GM13977 (cell line): ENCODE data around the gene CNOT10.

Experiments
- DNase-seq: peaks from one replicate; pipeline ENCODE4 v3.0.0; 2012; ENCODE audit warnings: low spot score
- CTCF ChIP-seq: IDR thresholded peaks from 2 replicates; pipeline ENCODE4 v1.5.1; 2012; ENCODE audit warnings: mild to moderate bottlenecking, control low read depth; ENCODE audit not compliant: insufficient read depth; ENCODE audit errors: extremely low read depth, missing control alignments
- in situ Hi-C: fragments of 300-500 bp; cut with MboI; formaldehyde crosslinking; loops from one replicate; pipeline ENCODE4 v1.12.0; 2022; ENCODE audit warnings: low sequenced_read_pairs, low pct_unique_long_range_greater_than_20kb, mixed read lengths, inconsistent platforms; ENCODE audit not compliant: unreplicated experiment

The CNOT10 gene

DNA sequence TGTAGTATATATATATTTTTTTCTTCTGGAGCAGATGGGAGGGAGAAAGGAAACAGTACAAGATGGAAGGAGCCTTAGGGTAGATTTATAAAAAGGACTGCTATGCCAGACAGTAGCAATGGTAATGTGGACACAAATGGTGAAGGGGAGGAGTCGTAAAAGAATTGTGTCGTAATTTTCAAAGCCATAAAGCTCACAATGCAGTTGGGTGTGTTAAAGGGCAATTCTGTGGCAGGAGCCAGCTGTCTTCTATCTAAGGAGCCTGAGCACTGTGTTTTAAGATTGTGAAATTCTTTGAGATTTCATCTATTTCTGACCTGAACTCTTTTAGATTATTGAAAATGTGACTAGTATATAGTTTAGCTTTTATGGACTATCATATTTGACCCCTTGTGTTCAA is 58.9 kb downstream of the CNOT10 start:
- DNase-seq: no peak
- in situ Hi-C loops: no loop called here
- no peak for TF ChIP-seq CTCF

DNA sequence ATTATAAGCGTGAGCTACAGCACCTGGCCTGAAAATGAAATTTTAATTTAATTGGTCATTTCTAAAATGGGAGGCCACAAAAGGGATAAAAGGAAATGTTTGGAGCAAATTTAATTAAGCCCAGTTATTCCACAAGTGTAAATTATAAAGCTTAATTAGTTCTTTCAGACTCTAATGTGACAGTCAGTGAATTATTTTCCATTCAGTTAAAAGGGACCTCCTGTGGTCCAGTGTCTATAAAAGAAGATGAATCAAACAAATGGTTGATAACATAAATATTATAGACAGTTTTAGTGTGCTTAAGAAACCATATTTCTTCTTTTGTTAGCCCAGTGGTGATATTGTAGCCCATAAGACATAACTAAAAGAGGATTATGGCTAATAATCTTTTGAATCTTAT is 66.4 kb downstream of the CNOT10 start:
- in situ Hi-C loops: no loop called here
- DNase-seq: no peak
- TF ChIP-seq CTCF: no peak

DNA sequence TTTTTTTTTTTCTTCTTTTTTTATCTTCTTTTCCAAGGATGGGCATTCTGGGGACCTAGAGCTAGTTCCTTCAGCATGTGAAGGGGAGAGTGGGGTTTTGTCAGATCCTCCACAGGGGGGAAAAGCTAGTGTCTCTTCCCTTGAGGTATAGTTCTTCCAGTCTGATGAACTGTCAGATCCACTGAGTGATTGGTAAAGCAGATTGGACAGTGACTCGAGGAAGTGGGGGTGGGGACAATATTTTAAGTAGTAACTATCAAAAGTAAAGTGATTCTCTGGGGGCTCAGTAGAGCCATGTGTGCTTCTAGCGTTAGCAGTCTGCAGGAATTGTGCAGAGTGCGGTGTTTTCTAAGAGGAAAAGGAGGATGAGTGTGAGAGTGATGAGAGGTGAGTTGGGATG is 70.8 kb downstream of the CNOT10 start:
- in situ Hi-C loops: no loop called here
- no peak for TF ChIP-seq CTCF
- DNase-seq: no peak

DNA sequence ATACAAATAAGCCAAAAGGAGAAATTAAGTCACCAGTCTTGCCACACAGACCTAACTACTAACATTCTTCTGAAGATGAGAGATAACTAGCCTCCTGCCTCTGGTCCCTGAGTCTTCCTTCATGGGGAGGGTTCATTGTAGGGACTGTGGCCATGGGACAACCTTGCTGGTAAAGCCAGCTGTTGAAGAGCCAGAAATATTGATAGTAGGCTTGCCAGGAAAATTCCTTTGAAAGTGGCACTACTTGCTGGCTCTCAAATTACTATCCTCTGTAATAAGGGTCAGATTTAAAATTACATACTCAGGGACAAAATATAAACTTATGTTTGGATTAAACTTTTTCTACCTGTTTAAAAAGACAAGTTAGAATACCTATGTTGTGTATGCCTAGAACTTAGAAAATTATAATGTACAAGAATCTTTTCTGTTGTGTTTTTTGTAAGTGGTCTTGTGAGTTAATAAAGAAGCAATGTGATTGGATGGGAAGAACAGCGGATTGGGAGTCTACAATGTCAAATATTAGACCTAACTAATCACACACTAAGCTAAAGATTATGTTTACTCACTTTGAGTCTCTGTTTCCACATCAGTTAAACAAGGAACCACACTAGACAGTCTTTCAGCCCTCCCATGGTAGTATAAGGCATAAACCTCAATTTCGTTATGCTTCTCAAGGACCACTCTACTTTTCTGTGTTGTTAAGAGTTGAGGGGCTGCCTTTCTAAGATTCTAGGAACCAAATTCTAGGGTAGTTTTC is 72.8 kb downstream of the CNOT10 start:
- no peak for DNase-seq
- in situ Hi-C loops: no loop called here
- no peak for TF ChIP-seq CTCF

GRCh38 chr3:32758375-32758753 is 73.4 kb downstream of the CNOT10 start:
- DNase-seq: no peak

GRCh38 chr3:32759342-32759741 is 74.4 kb downstream of the CNOT10 start:
- DNase-seq: no peak
- in situ Hi-C loops: no loop called here
- no peak for TF ChIP-seq CTCF

More at GRCh38 chr3:32758375-32758753, 73.4 kb downstream of the CNOT10 start:
- in situ Hi-C loops: no loop called here
- no peak for TF ChIP-seq CTCF
